GM18502 (cell line): ENCODE results near the gene MXD1.

Source experiments
- ATAC-seq: cut with Tn5 transposase; IDR thresholded peaks from one replicate; pipeline ENCODE4 v1.9.1; 2021; ENCODE audit warnings: mild to moderate bottlenecking; ENCODE audit not compliant: unreplicated experiment, poor library complexity

Gene MXD1

GRCh38 chr2:69975136-69975852 is 60.4 kb downstream of the MXD1 start:
- no peak for ATAC-seq

- no peak for ATAC-seq
These were observed 61.0 kb downstream of the MXD1 start for GRCh38 chr2:69975853-69976462.

- no peak for ATAC-seq
These were observed 62.3 kb downstream of the MXD1 start for GRCh38 chr2:69977186-69977585.

GRCh38 chr2:69977906-69978482 is 63.1 kb downstream of the MXD1 start:
- ATAC-seq: no peak

- ATAC-seq: no peak
These were observed 65.2 kb downstream of the MXD1 start for GRCh38 chr2:69979902-69980807.

GRCh38 chr2:69983392-69983966 is 68.6 kb downstream of the MXD1 start:
- no peak for ATAC-seq

GRCh38 chr2:69985216-69985615 is 70.3 kb downstream of the MXD1 start:
- ATAC-seq: no peak

- no peak for ATAC-seq
These were observed 70.8 kb downstream of the MXD1 start for GRCh38 chr2:69985688-69986087.

GRCh38 chr2:69986691-69987090 is 71.8 kb downstream of the MXD1 start:
- ATAC-seq: no peak

- ATAC-seq: no peak
These were observed 73.3 kb downstream of the MXD1 start for GRCh38 chr2:69988086-69988635.

- ATAC-seq: no peak
These were observed 74.1 kb downstream of the MXD1 start for GRCh38 chr2:69989009-69989408.

GRCh38 chr2:69989441-69990105 is 74.7 kb downstream of the MXD1 start:
- ATAC-seq: no peak
